Endothelial cell of umbilical vein (primary cell): ENCODE data around the gene AURKA. TPM values are rescaled to one million over a fixed set of nuclear protein-coding genes. Genes with fewer than 3 reads are reported as not detected.

Experiments
- BruUV-seq: library from RNA; stranded (reverse); fragments of 400-500 nt; replicated peaks from 2 replicates; lab custom pipeline; 2021; lab: Mats Ljungman, UMichigan
- CTCF ChIA-PET: fragments of 300-600, 350-600 bp; sonication (Branson Sonifier 250); formaldehyde crosslinking; loops from one replicate; lab custom pipeline; 2021; ENCODE audit warnings: antibody characterized with exemption, inconsistent platforms; lab: Charles Lee
- POLR2A ChIA-PET: fragments of 300-600, 350-600 bp; sonication (Branson Sonifier 250); formaldehyde crosslinking; loops from one replicate; lab custom pipeline; 2021; ENCODE audit warnings: antibody characterized with exemption, inconsistent platforms; lab: Charles Lee
- DNase-seq: peaks from one replicate; pipeline ENCODE4 v3.0.0-alpha.2; 2011; ENCODE audit warnings: low read depth, low spot score
- FAIRE-seq: peaks from 2 replicates; lab custom pipeline; 2011; peaks lifted over from hg19 to GRCh38; lab: Jason Lieb, UNC
- H2AFZ ChIP-seq: 2 replicates; pipeline ENCODE4 v1.6.0; 2012; ENCODE audit warnings: low read depth, low read length, control low read depth, inconsistent platforms
- H3K27ac ChIP-seq: 2 replicates; pipeline ENCODE4 v1.5.1; 2011; ENCODE audit warnings: low read depth, mild to moderate bottlenecking, control low read depth, low read length, moderate library complexity; ENCODE audit not compliant: insufficient read depth
- H3K27me3 ChIP-seq, 2 experiments: 2 replicates each; pipeline versions ENCODE4 v1.6.0 to v1.6.1; 2011; ENCODE audit warnings: low read length in 2 of 2, mixed read lengths in 1 of 2; ENCODE audit not compliant: control insufficient read depth in 2 of 2, insufficient read depth in 2 of 2
- H3K36me3 ChIP-seq, 2 experiments: 2 replicates in 1 of 2; 3 replicates in 1 of 2; pipeline ENCODE4 v1.5.1; 2011; ENCODE audit warnings: low read length in 2 of 2, mild to moderate bottlenecking in 1 of 2, moderate library complexity in 1 of 2; ENCODE audit not compliant: control insufficient read depth in 2 of 2, insufficient read depth in 2 of 2; ENCODE audit errors: extremely low read depth in 1 of 2
- H3K4me1 ChIP-seq: 3 replicates; pipeline ENCODE4 v1.5.1; 2011; ENCODE audit warnings: mild to moderate bottlenecking, low read length; ENCODE audit not compliant: control insufficient read depth, insufficient read depth; ENCODE audit errors: extremely low read depth
- H3K4me2 ChIP-seq: 2 replicates; pipeline ENCODE4 v1.6.1; 2011; ENCODE audit warnings: low read length, control low read depth, mixed read lengths; ENCODE audit not compliant: insufficient read depth
- H3K4me3 ChIP-seq, 3 experiments: fragments of 200-600 bp in 1 of 3; sonication (generic), shearing (Covaris generic) in 1 of 3; replicated peaks in 1 of 3; 2 replicates each; pipeline ENCODE4 v1.5.1; 2011 to 2016; ENCODE audit warnings: control low read depth in 3 of 3, low read length in 3 of 3, mild to moderate bottlenecking in 2 of 3, inconsistent platforms in 1 of 3, low read depth in 1 of 3, moderate library complexity in 1 of 3; ENCODE audit not compliant: insufficient read depth in 1 of 3
- H3K79me2 ChIP-seq: 2 replicates; pipeline ENCODE4 v1.6.0; 2012; ENCODE audit warnings: low read length, inconsistent platforms; ENCODE audit not compliant: control insufficient read depth, insufficient read depth
- H3K9ac ChIP-seq: replicated peaks from 2 replicates; pipeline ENCODE3; 2011; ENCODE audit warnings: low read length, control low read depth; ENCODE audit not compliant: insufficient read depth; ENCODE audit errors: extremely low read depth
- H3K9me1 ChIP-seq: replicated peaks from 3 replicates; pipeline ENCODE4 v1.6.0; 2011; ENCODE audit warnings: mild to moderate bottlenecking, low read length; ENCODE audit not compliant: control insufficient read depth, insufficient read depth; ENCODE audit errors: extremely low read depth
- H3K9me3 ChIP-seq: replicated peaks from 2 replicates; pipeline ENCODE4 v1.5.1; 2012; ENCODE audit warnings: low read length, inconsistent platforms; ENCODE audit not compliant: control insufficient read depth, insufficient read depth
- H4K20me1 ChIP-seq: replicated peaks from 2 replicates; pipeline ENCODE3; 2011; ENCODE audit warnings: mild to moderate bottlenecking, low read length; ENCODE audit not compliant: control insufficient read depth, insufficient read depth; ENCODE audit errors: extremely low read depth
- EZH2 ChIP-seq: IDR thresholded peaks from 2 replicates; pipeline ENCODE4 v1.6.1; 2012; ENCODE audit warnings: borderline replicate concordance, low read depth, mild to moderate bottlenecking, moderate library complexity, low read length, inconsistent platforms; ENCODE audit not compliant: severe bottlenecking
- POLR2AphosphoS5 ChIP-seq: IDR thresholded peaks from 2 replicates; pipeline ENCODE4 v1.6.1; 2012; ENCODE audit warnings: low read depth, mild to moderate bottlenecking, control low read depth, low read length, moderate library complexity; ENCODE audit not compliant: insufficient read depth
- dilution Hi-C: fragments of 300-500 bp; cut with MboI; formaldehyde crosslinking; loops from one replicate; pipeline ENCODE4 v1.15.0; 2019; ENCODE audit warnings: low sequenced_read_pairs; ENCODE audit not compliant: extremely low pct_ligation_motif_present
- intact Hi-C: fragments of 100-400 bp; cut with micrococcal nuclease; formaldehyde crosslinking; loops from one replicate; pipeline ENCODE4 v1.10.0; 2022
- polyA plus RNA-seq, 4 experiments: library from polyadenylated mRNA; depleted of rRNA in 3 of 4; stranded (reverse) in 3 of 4; unstranded in 1 of 4; fragments of >200 nt; gene quantifications; 2 replicates each; pipeline versions ENCODE4 v1.2.1 to v1.2.3, GENCODE V29; 2011 to 2012; ENCODE audit warnings: missing spikeins in 1 of 4
- total RNA-seq: library from RNA; stranded (reverse); gene quantifications from 2 replicates; pipeline ENCODE4 v1.2.3, GENCODE V29; 2021
- TF ChIP-seq, protein P1 (sequence below), 2 donors: IDR thresholded peaks; 1 replicate in 1 of 2; 2 replicates in 1 of 2; pipeline ENCODE4 v1.5.1; 2011; ENCODE audit warnings: low read length in 2 of 2, mild to moderate bottlenecking in 2 of 2, moderate library complexity in 2 of 2, control low read depth in 1 of 2, inconsistent platforms in 1 of 2, low read depth in 1 of 2; ENCODE audit not compliant: insufficient read depth in 1 of 2; ENCODE audit errors: extremely low read depth in 1 of 2

The AURKA gene
- total and polyA plus RNA-seq, 2 donors (not counting 3 experiments of a cell fraction or from before 2014, with no cell fraction given) = 33.1 to 56.9 TPM

DNA sequence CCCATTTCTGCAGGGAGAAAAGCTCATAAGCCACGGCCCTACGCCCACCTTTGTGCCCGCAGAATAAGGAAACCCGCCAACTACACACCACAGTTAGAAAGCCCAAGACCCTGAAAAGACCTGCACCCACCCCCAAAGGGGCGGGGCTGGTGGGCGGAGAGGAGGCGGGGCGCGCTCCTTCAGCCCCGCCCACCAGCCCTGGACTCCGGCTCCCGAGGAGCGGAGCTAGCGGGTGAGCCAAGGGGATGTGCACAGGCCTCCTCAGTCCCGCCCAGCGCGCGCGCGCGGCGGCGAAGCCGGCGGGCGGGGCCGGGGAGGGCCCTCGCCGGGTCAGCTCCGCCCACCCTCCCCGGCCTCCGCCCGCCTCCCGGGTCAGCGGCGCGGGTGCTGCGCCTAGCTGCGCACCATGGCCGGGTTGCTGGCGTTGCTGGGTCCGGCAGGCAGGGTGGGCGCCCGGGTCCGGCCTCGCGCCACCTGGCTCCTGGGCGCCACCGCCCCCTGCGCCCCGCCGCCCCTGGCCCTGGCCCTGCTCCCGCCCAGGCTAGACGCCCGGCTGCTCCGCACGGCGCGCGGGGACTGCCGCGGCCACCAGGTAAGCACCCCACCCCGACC, 33.3 kb downstream of the AURKA start, which contains the start of gene FAM210B:
Gene FAM210B (plus strand): TSS at position 375 of the 612 bp plus-strand sequence. CDS start 32 bp downstream, at position 407.
- Histone ChIP-seq H3K27ac (peak within 1 kb of the TSS; percentile 59), H3K9me3 (no peaks in the 10 kb centered on the region), H3K27me3 (peaks cover 3 to 4% of the 10 kb centered on the region in 2 experiments), H3K4me1 (peaks cover 6% of the 10 kb centered on the region), H3K9ac (peak within 1 kb of the TSS; percentile 71), H4K20me1 (no peaks in the 10 kb centered on the region), H3K4me3 (peak within 1 kb of the TSS; percentile 62 to 92 (median 73)), H3K4me2 (peak within 1 kb of the TSS; percentile 75), H3K36me3 (no peaks in the 10 kb centered on the region), H3K79me2 (peaks cover 2% of the 10 kb centered on the region), H2AFZ (peak within 1 kb of the TSS; percentile 91), H3K9me1 (no peaks in the 10 kb centered on the region)
- peak; percentile 81 for DNase-seq
- ChIA-PET CTCF (interaction anchor here (1.0 to 2.2 kb wide), 7 partner anchors 9 to 147 kb away, joined by 3 to 7 read pairs (median 4); partner anchors contain the start of genes AURKA, CASS4 and CSTF1), POLR2A (interaction anchor here (1.4 kb wide), 1 partner anchor 33 kb away, joined by 6 read pairs; the partner anchor contains the start of genes AURKA and CSTF1)
- TF ChIP-seq, protein P1, sequence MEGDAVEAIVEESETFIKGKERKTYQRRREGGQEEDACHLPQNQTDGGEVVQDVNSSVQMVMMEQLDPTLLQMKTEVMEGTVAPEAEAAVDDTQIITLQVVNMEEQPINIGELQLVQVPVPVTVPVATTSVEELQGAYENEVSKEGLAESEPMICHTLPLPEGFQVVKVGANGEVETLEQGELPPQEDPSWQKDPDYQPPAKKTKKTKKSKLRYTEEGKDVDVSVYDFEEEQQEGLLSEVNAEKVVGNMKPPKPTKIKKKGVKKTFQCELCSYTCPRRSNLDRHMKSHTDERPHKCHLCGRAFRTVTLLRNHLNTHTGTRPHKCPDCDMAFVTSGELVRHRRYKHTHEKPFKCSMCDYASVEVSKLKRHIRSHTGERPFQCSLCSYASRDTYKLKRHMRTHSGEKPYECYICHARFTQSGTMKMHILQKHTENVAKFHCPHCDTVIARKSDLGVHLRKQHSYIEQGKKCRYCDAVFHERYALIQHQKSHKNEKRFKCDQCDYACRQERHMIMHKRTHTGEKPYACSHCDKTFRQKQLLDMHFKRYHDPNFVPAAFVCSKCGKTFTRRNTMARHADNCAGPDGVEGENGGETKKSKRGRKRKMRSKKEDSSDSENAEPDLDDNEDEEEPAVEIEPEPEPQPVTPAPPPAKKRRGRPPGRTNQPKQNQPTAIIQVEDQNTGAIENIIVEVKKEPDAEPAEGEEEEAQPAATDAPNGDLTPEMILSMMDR (IDR thresholded peaks at IDR 0.05; ENCODE audit: extremely low read depth in 1 of 2, insufficient read depth in 1 of 2, low read depth in 1 of 2, low read length in 2 of 2) = no peak
- no peak for TF ChIP-seq EZH2
- peak; percentile 41 for TF ChIP-seq POLR2AphosphoS5
- peak; percentile 88 for FAIRE-seq
- intact Hi-C loops (loop anchor here (1.0 to 2.0 kb wide), 3 partner anchors 34 to 110 kb away; partner anchors contain the start of genes AURKA, CSTF1 and RTF2), dilution Hi-C loops (no loop called here)
- BruUV-seq = no TSS peak
